Gastroesophageal sphincter (tissue), 4 donors: ENCODE measurements around the gene TRIM72. TPM values are rescaled to one million over a fixed set of nuclear protein-coding genes. Genes with fewer than 3 reads are reported as not detected.
"Not testable (repeated sequence)": the region's sequence is repeated elsewhere in the genome, so short reads cannot be mapped to it uniquely, and the experiment has no call there.

Experiments used
- ATAC-seq: fragments of 150-250 bp; one replicate; pipeline ENCODE4 v1.9.1; 2016; ENCODE audit warnings: mild to moderate bottlenecking, moderate library complexity
- H3K27ac ChIP-seq, 4 donors: fragments of 200-600 bp; sonication (generic) in 3 of 4; 1 replicate in 3 of 4; 2 replicates in 1 of 4; pipeline ENCODE4 v1.5.1; 2016 to 2019
- H3K27me3 ChIP-seq: fragments of 200-600 bp; sonication (generic); one replicate; pipeline ENCODE4 v1.5.1; 2019
- H3K36me3 ChIP-seq, 2 donors: fragments of 200-600 bp; sonication (generic); one replicate each; pipeline ENCODE4 v1.5.1; 2019; ENCODE audit warnings: control low read depth in 1 of 2
- H3K4me1 ChIP-seq, 3 donors: fragments of 200-600 bp; sonication (generic); 1 replicate in 2 of 3; 2 replicates in 1 of 3; pipeline ENCODE4 v1.5.1; 2016 to 2019; ENCODE audit warnings: control low read depth in 2 of 3
- H3K4me3 ChIP-seq, 2 donors: fragments of 200-600 bp; sonication (generic); one replicate each; pipeline ENCODE4 v1.5.1; 2019; ENCODE audit warnings: mild to moderate bottlenecking in 1 of 2, moderate library complexity in 1 of 2
- H3K9me3 ChIP-seq, 3 donors: fragments of 200-600 bp; sonication (generic); one replicate each; pipeline ENCODE4 v1.5.1; 2017 to 2019; ENCODE audit warnings: control low read depth in 2 of 3
- CTCF ChIP-seq, 4 experiments: fragments of 200-600 bp in 2 of 4; fragments of 450-650 bp in 2 of 4; sonication (generic) in 1 of 4; IDR thresholded peaks; one replicate each; pipeline ENCODE4 v1.5.1; 2017 to 2019; ENCODE audit warnings: antibody characterized with exemption in 4 of 4, mild to moderate bottlenecking in 2 of 4, moderate library complexity in 2 of 4
- EP300 ChIP-seq: sonication (generic); formaldehyde crosslinking; IDR thresholded peaks from one replicate; pipeline ENCODE4 v1.6.1; 2017; ENCODE audit warnings: antibody characterized with exemption, mild to moderate bottlenecking
- POLR2A ChIP-seq, 2 donors: fragments of 450-650 bp; IDR thresholded peaks; one replicate each; pipeline ENCODE4 v1.6.1; 2017; ENCODE audit warnings: antibody characterized with exemption in 2 of 2, mild to moderate bottlenecking in 2 of 2, moderate library complexity in 1 of 2
- POLR2AphosphoS5 ChIP-seq: sonication (generic); formaldehyde crosslinking; IDR thresholded peaks from one replicate; pipeline ENCODE4 v1.6.1; 2017; ENCODE audit warnings: antibody characterized with exemption
- WGBS, 2 donors: methylation state at CpG; one replicate each; pipeline ENCODE4 v1.1.5; 2018; ENCODE audit warnings: low coverage in 1 of 2; 5-methylcytosine and 5-hydroxymethylcytosine counted together
- small RNA-seq, 4 donors: library from RNA; depleted of rRNA; stranded (forward); fragments of <200 nt; gene quantifications; one replicate each; pipeline ENCODE3, GENCODE V24; 2016
- total RNA-seq, 4 donors: library from RNA; depleted of rRNA; stranded (reverse); fragments of >200 nt; gene quantifications; one replicate each; pipeline ENCODE4 v1.1.0, GENCODE V29; 2016

TRIM72 gene
- total RNA-seq, 4 donors from 2014 or later, result under 0.01 to 0.08 TPM; not detected in 2

- Histone ChIP-seq H3K9me3 (no peaks in the 10 kb centered on the region), H3K27me3 (peaks cover 25% of the 10 kb centered on the region), H3K27ac (no peak overlapping the region), H3K4me3 (no peak overlapping the region), H3K4me1 (no peaks in the 10 kb centered on the region), H3K36me3 (no peaks in the 10 kb centered on the region)
- TF ChIP-seq EP300 (no peak), POLR2A (IDR thresholded peaks at IDR 0.05) (no peak), POLR2AphosphoS5 (no peak), CTCF (IDR thresholded peaks at IDR 0.05) (no peak)
- WGBS, 2 donors, result 90 to 100% methylated on average over 2 to 3 of the region's 3 CpGs
- no peak for ATAC-seq
Observed at GRCh38 chr16:31273676-31274075, 59.8 kb downstream of the TRIM72 start.

- Histone ChIP-seq H3K27ac (no peak overlapping the region), H3K9me3 (peaks cover 0 to 5% (median 0%) of the 10 kb centered on the region in 3 donors), H3K4me3 (no peak overlapping the region), H3K27me3 (peaks cover 19% of the 10 kb centered on the region), H3K4me1 (no peaks in the 10 kb centered on the region), H3K36me3 (no peaks in the 10 kb centered on the region)
- no peak for ATAC-seq
- 71 to 84% methylated on average over 6 to 15 of the region's 15 CpGs for WGBS, 2 donors
- TF ChIP-seq POLR2AphosphoS5 (no peak), EP300 (no peak), POLR2A (IDR thresholded peaks at IDR 0.05) (no peak), CTCF (IDR thresholded peaks at IDR 0.05) (no peak)
Observed at GRCh38 chr16:31274831-31275816, 61.2 kb downstream of the TRIM72 start.

- 78 to 82% methylated on average over 3 to 4 of the region's 5 CpGs for WGBS, 2 donors
- no peak for ATAC-seq
- Histone ChIP-seq H3K9me3 (peaks cover 0 to 6% (median 0%) of the 10 kb centered on the region in 3 donors), H3K27me3 (peaks cover 6% of the 10 kb centered on the region), H3K36me3 (no peaks in the 10 kb centered on the region), H3K4me1 (no peaks in the 10 kb centered on the region), H3K4me3 (no peak overlapping the region), H3K27ac (no peak overlapping the region)
- TF ChIP-seq EP300 (no peak), POLR2AphosphoS5 (no peak)
Observed at GRCh38 chr16:31276600-31276999, 62.7 kb downstream of the TRIM72 start.

- Histone ChIP-seq H3K27ac (no peak overlapping the region), H3K36me3 (no peaks in the 10 kb centered on the region), H3K4me1 (no peaks in the 10 kb centered on the region), H3K9me3 (peaks cover 0 to 6% (median 0%) of the 10 kb centered on the region in 3 donors), H3K4me3 (no peak overlapping the region), H3K27me3 (no peaks in the 10 kb centered on the region)
- no peak for ATAC-seq
- 87 to 88% methylated on average over 3 to 5 of the region's 17 CpGs for WGBS, 2 donors
- TF ChIP-seq POLR2AphosphoS5, result no peak
- no peak for TF ChIP-seq EP300
- no peak for TF ChIP-seq CTCF (IDR thresholded peaks at IDR 0.05)
- no peak for TF ChIP-seq POLR2A (IDR thresholded peaks at IDR 0.05)
Observed at GRCh38 chr16:31277659-31278260, 63.8 kb downstream of the TRIM72 start.

GRCh38 chr16:31278853-31279252 is 64.9 kb downstream of the TRIM72 start:
- not testable (repeated sequence) for H3K4me1 ChIP-seq, H3K4me3 ChIP-seq, H3K36me3 ChIP-seq, H3K9me3 ChIP-seq, H3K27ac ChIP-seq, H3K27me3 ChIP-seq, ATAC-seq
- WGBS, 2 donors, result 83 to 100% methylated on average over 1 to 2 of the region's 4 CpGs

Small RNAs within 50 kb of the gene (small RNA-seq; reads per million reads assigned to genes)
- 0 reads per million in 4 donors for gene AC009088.4
- 0 reads per million in 4 donors for gene NDUFA3P6

Other genes starting within 250 kb of the TRIM72 start
- gene HSD3B7, start 228.9 kb upstream of the TRIM72 start, total RNA-seq, result 10 to 100 TPM; 10.1 to 26.2 (median 16.0) TPM
- 1 to 10 TPM in 2 of 4 donors, under 1 TPM in 1, not detected in 1; 0.54 to 3.3 (median 1.9) TPM for gene STX1B, start 203.5 kb upstream of the TRIM72 start, total RNA-seq
- gene STX4, start 180.6 kb upstream of the TRIM72 start, total RNA-seq, result 10 to 100 TPM; 32.2 to 40.6 (median 37.2) TPM
- gene ZNF668, start 139.9 kb upstream of the TRIM72 start, total RNA-seq, result 10 to 100 TPM in 3 of 4 donors, 1 to 10 TPM in 1; 8.6 to 22.5 (median 12.6) TPM
- 10 to 100 TPM; 10.9 to 16.9 (median 13.6) TPM for gene ZNF646, start 139.7 kb upstream of the TRIM72 start, total RNA-seq
- gene PRSS53, start 125.2 kb upstream of the TRIM72 start, total RNA-seq, result 1 to 10 TPM in 3 of 4 donors, under 1 TPM in 1; 0.25 to 4.4 (median 2.6) TPM
- 100 to 1,000 TPM in 3 of 4 donors, 10 to 100 TPM in 1; 93.6 to 119 (median 107) TPM for gene VKORC1, start 119.3 kb upstream of the TRIM72 start, total RNA-seq
- 10 to 100 TPM; 26.5 to 70.2 (median 39.8) TPM for gene BCKDK, start 105.7 kb upstream of the TRIM72 start, total RNA-seq
- 10 to 100 TPM; 65.6 to 81.4 (median 72.3) TPM for gene KAT8, start 96.5 kb upstream of the TRIM72 start, total RNA-seq
- gene PRSS8, start 78.4 kb upstream of the TRIM72 start, total RNA-seq, result 1 to 10 TPM in 1 of 4 donors, not detected in 3; 4.1 TPM
- gene PRSS36, start 64.1 kb upstream of the TRIM72 start, total RNA-seq, result 10 to 100 TPM in 1 of 4 donors, 1 to 10 TPM in 2, under 1 TPM in 1; 0.17 to 15.3 (median 3.7) TPM
- gene FUS, start 34.0 kb upstream of the TRIM72 start, total RNA-seq, result 10 to 100 TPM; 12.5 to 69.9 (median 40.0) TPM
- 10 to 100 TPM in 2 of 4 donors, 1 to 10 TPM in 2; 3.9 to 21.8 (median 11.3) TPM for gene PYCARD, start 11.4 kb upstream of the TRIM72 start, total RNA-seq
- gene PYDC1, start 3.0 kb downstream of the TRIM72 start, total RNA-seq, result under 1 TPM in 1 of 4 donors, not detected in 3; 0.93 TPM
- gene ITGAM, start 45.9 kb downstream of the TRIM72 start, total RNA-seq, result 10 to 100 TPM in 2 of 4 donors, 1 to 10 TPM in 2; 5.4 to 21.4 (median 12.7) TPM
- gene ITGAX, start 141.1 kb downstream of the TRIM72 start, total RNA-seq, result 1 to 10 TPM; 1.2 to 7.5 (median 2.4) TPM
- under 1 TPM in 1 of 4 donors, not detected in 3; 0.27 TPM for gene ITGAD, start 179.2 kb downstream of the TRIM72 start, total RNA-seq
- gene COX6A2, start 214.2 kb downstream of the TRIM72 start, total RNA-seq, result not detected
- 1 to 10 TPM in 3 of 4 donors, under 1 TPM in 1; 0.62 to 1.6 (median 1.3) TPM for gene ZNF843, start 228.7 kb downstream of the TRIM72 start, total RNA-seq
- gene ARMC5, start 245.4 kb downstream of the TRIM72 start, total RNA-seq, result 10 to 100 TPM in 1 of 4 donors, 1 to 10 TPM in 3; 4.7 to 14.2 (median 8.7) TPM